OCI-LY1 (cell line): ENCODE results near the gene MCTP2.

Experiments
- CTCF ChIP-seq: fragments of 200-600 bp; sonication (generic), shearing (Covaris generic); IDR thresholded peaks from 2 replicates; pipeline ENCODE4 v1.5.1; 2017; ENCODE audit warnings: mild to moderate bottlenecking, antibody characterized with exemption, low read length, moderate library complexity, mixed read lengths
- EZH2 ChIP-seq: fragments of 200-600 bp; sonication (generic), shearing (Covaris generic); IDR thresholded peaks from 2 replicates; pipeline ENCODE4 v1.8.0; 2017; ENCODE audit warnings: borderline replicate concordance, mixed run types, mild to moderate bottlenecking, antibody characterized with exemption, low read length, moderate library complexity, mixed read lengths

GRCh38 chr15:94199725-94200124, 31.6 kb upstream of the MCTP2 start:
- TF ChIP-seq CTCF (no peak), EZH2 (no peak)
